Loucy (cell line): Measurements from ENCODE around the gene WDR7.

Experiments
- EZH2phosphoT487 ChIP-seq: fragments of 200-600 bp; IDR thresholded peaks from 2 replicates; pipeline ENCODE4 v1.6.1; 2018; ENCODE audit warnings: antibody characterized with exemption, mild to moderate bottlenecking, moderate library complexity, borderline replicate concordance
- TF ChIP-seq, protein P1 (sequence below): fragments of 200-600 bp; sonication (generic); conservative IDR thresholded peaks from 2 replicates; pipeline ENCODE4 v1.5.1; 2014; ENCODE audit warnings: mild to moderate bottlenecking, antibody characterized with exemption, low read length

DNA sequence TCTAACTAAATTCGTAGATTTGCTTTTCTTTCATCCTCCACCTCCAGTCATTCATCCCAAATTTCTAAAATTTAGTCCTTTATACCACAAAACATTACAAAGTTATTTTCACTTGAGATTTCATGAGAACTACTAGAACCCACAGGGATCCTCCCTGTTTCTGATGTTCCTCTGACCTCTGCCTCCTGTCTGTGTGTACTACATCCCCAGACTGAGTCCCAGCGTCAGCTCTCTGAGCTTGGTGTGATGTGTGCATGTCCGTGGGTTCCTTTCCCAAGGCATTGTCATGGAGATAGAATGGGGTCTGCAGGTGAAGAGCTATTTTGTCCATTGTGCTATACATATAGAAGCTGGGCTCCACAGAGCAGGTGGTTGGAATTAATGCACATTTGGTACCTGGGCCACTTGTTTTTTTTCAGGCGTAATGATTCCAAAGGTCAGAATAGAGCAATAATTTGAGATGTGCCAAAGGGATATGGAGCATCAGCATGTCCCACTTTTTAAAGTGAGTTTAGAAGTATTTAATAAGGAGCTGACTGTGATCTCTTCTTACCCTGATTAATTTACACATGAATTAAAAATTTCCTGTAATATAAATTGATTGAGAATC lies 344.5 kb downstream of the WDR7 start:
- TF ChIP-seq, protein P1, sequence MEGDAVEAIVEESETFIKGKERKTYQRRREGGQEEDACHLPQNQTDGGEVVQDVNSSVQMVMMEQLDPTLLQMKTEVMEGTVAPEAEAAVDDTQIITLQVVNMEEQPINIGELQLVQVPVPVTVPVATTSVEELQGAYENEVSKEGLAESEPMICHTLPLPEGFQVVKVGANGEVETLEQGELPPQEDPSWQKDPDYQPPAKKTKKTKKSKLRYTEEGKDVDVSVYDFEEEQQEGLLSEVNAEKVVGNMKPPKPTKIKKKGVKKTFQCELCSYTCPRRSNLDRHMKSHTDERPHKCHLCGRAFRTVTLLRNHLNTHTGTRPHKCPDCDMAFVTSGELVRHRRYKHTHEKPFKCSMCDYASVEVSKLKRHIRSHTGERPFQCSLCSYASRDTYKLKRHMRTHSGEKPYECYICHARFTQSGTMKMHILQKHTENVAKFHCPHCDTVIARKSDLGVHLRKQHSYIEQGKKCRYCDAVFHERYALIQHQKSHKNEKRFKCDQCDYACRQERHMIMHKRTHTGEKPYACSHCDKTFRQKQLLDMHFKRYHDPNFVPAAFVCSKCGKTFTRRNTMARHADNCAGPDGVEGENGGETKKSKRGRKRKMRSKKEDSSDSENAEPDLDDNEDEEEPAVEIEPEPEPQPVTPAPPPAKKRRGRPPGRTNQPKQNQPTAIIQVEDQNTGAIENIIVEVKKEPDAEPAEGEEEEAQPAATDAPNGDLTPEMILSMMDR, result peak; percentile 46
- no peak for TF ChIP-seq EZH2phosphoT487
